ENCODE results near the gene PDLIM5.
"Not testable (repeated sequence)": the region's sequence is repeated elsewhere in the genome, so short reads cannot be mapped to it uniquely, and the experiment has no call there.

PDLIM5 gene

GRCh38 chr4:94623126-94623911 lies 171.6 kb downstream of the PDLIM5 start:
- H3K9ac ChIP-seq (ENCODE audit: low read depth, low read length): no peak overlapping the region

GRCh38 chr4:94626942-94627341 lies 175.2 kb downstream of the PDLIM5 start:
- Histone ChIP-seq H3K4me1 (ENCODE audit: control insufficient read depth, insufficient read depth, low read length) (no peaks in the 10 kb centered on the region), H3K27me3 (ENCODE audit: control insufficient read depth, insufficient read depth, low read length) (no peaks in the 10 kb centered on the region), H3K4me3 (ENCODE audit: low read depth, low read length) (no peak overlapping the region), H3K9me3 (ENCODE audit: control insufficient read depth, insufficient read depth, low read length) (no peaks in the 10 kb centered on the region), H3K36me3 (ENCODE audit: control insufficient read depth, insufficient read depth, low read length) (no peaks in the 10 kb centered on the region), H3K9ac (ENCODE audit: low read depth, low read length) (no peak overlapping the region)

More at GRCh38 chr4:94623126-94623911, 171.6 kb downstream of the PDLIM5 start:
- H3K9me3 ChIP-seq (ENCODE audit: control insufficient read depth, insufficient read depth, low read length): no peaks in the 10 kb centered on the region
- no peaks in the 10 kb centered on the region for H3K4me1 ChIP-seq (ENCODE audit: control insufficient read depth, insufficient read depth, low read length)
- no peaks in the 10 kb centered on the region for H3K36me3 ChIP-seq (ENCODE audit: control insufficient read depth, insufficient read depth, low read length)
- H3K4me3 ChIP-seq (ENCODE audit: low read depth, low read length): no peak overlapping the region
- no peaks in the 10 kb centered on the region for H3K27me3 ChIP-seq (ENCODE audit: control insufficient read depth, insufficient read depth, low read length)

GRCh38 chr4:94629058-94629457 lies 177.3 kb downstream of the PDLIM5 start:
- not testable (repeated sequence) for H3K9ac ChIP-seq (ENCODE audit: low read depth, low read length); H3K4me1 ChIP-seq (ENCODE audit: control insufficient read depth, insufficient read depth, low read length); H3K4me3 ChIP-seq (ENCODE audit: low read depth, low read length); H3K36me3 ChIP-seq (ENCODE audit: control insufficient read depth, insufficient read depth, low read length); H3K27me3 ChIP-seq (ENCODE audit: control insufficient read depth, insufficient read depth, low read length); H3K9me3 ChIP-seq (ENCODE audit: control insufficient read depth, insufficient read depth, low read length)

- Histone ChIP-seq H3K4me3 (ENCODE audit: low read depth, low read length) (no peak overlapping the region), H3K9me3 (ENCODE audit: control insufficient read depth, insufficient read depth, low read length) (no peaks in the 10 kb centered on the region), H3K27me3 (ENCODE audit: control insufficient read depth, insufficient read depth, low read length) (no peaks in the 10 kb centered on the region), H3K4me1 (ENCODE audit: control insufficient read depth, insufficient read depth, low read length) (no peaks in the 10 kb centered on the region), H3K36me3 (ENCODE audit: control insufficient read depth, insufficient read depth, low read length) (no peaks in the 10 kb centered on the region), H3K9ac (ENCODE audit: low read depth, low read length) (no peak overlapping the region)
Observed at GRCh38 chr4:94629837-94630236, 178.1 kb downstream of the PDLIM5 start.

GRCh38 chr4:94634271-94634670 lies 182.5 kb downstream of the PDLIM5 start:
- H3K9me3 ChIP-seq (ENCODE audit: control insufficient read depth, insufficient read depth, low read length): no peaks in the 10 kb centered on the region
- H3K4me3 ChIP-seq (ENCODE audit: low read depth, low read length): no peak overlapping the region
- H3K9ac ChIP-seq (ENCODE audit: low read depth, low read length): no peak overlapping the region
- no peaks in the 10 kb centered on the region for H3K36me3 ChIP-seq (ENCODE audit: control insufficient read depth, insufficient read depth, low read length)
- no peaks in the 10 kb centered on the region for H3K27me3 ChIP-seq (ENCODE audit: control insufficient read depth, insufficient read depth, low read length)
- no peaks in the 10 kb centered on the region for H3K4me1 ChIP-seq (ENCODE audit: control insufficient read depth, insufficient read depth, low read length)

GRCh38 chr4:94635177-94635576 lies 183.4 kb downstream of the PDLIM5 start:
- no peaks in the 10 kb centered on the region for H3K36me3 ChIP-seq (ENCODE audit: control insufficient read depth, insufficient read depth, low read length)
- no peaks in the 10 kb centered on the region for H3K9me3 ChIP-seq (ENCODE audit: control insufficient read depth, insufficient read depth, low read length)
- H3K27me3 ChIP-seq (ENCODE audit: control insufficient read depth, insufficient read depth, low read length): no peaks in the 10 kb centered on the region
- no peak overlapping the region for H3K4me3 ChIP-seq (ENCODE audit: low read depth, low read length)
- H3K4me1 ChIP-seq (ENCODE audit: control insufficient read depth, insufficient read depth, low read length): no peaks in the 10 kb centered on the region
- no peak overlapping the region for H3K9ac ChIP-seq (ENCODE audit: low read depth, low read length)

- Histone ChIP-seq H3K9ac (ENCODE audit: low read depth, low read length) (no peak overlapping the region), H3K4me3 (ENCODE audit: low read depth, low read length) (no peak overlapping the region), H3K4me1 (ENCODE audit: control insufficient read depth, insufficient read depth, low read length) (no peaks in the 10 kb centered on the region), H3K9me3 (ENCODE audit: control insufficient read depth, insufficient read depth, low read length) (no peaks in the 10 kb centered on the region), H3K27me3 (ENCODE audit: control insufficient read depth, insufficient read depth, low read length) (no peaks in the 10 kb centered on the region), H3K36me3 (ENCODE audit: control insufficient read depth, insufficient read depth, low read length) (no peaks in the 10 kb centered on the region)
Observed at GRCh38 chr4:94636004-94636403, 184.3 kb downstream of the PDLIM5 start.

- Histone ChIP-seq H3K4me3 (ENCODE audit: low read depth, low read length) (no peak overlapping the region), H3K4me1 (ENCODE audit: control insufficient read depth, insufficient read depth, low read length) (no peaks in the 10 kb centered on the region), H3K36me3 (ENCODE audit: control insufficient read depth, insufficient read depth, low read length) (no peaks in the 10 kb centered on the region), H3K9me3 (ENCODE audit: control insufficient read depth, insufficient read depth, low read length) (no peaks in the 10 kb centered on the region), H3K27me3 (ENCODE audit: control insufficient read depth, insufficient read depth, low read length) (no peaks in the 10 kb centered on the region), H3K9ac (ENCODE audit: low read depth, low read length) (no peak overlapping the region)
Observed at GRCh38 chr4:94639298-94639697, 187.6 kb downstream of the PDLIM5 start.

GRCh38 chr4:94640151-94640550 lies 188.4 kb downstream of the PDLIM5 start:
- Histone ChIP-seq H3K9me3 (ENCODE audit: control insufficient read depth, insufficient read depth, low read length) (no peaks in the 10 kb centered on the region), H3K4me3 (ENCODE audit: low read depth, low read length) (no peak overlapping the region), H3K4me1 (ENCODE audit: control insufficient read depth, insufficient read depth, low read length) (no peaks in the 10 kb centered on the region), H3K9ac (ENCODE audit: low read depth, low read length) (no peak overlapping the region), H3K27me3 (ENCODE audit: control insufficient read depth, insufficient read depth, low read length) (no peaks in the 10 kb centered on the region), H3K36me3 (ENCODE audit: control insufficient read depth, insufficient read depth, low read length) (no peaks in the 10 kb centered on the region)

GRCh38 chr4:94641702-94642560 lies 190.2 kb downstream of the PDLIM5 start:
- no peaks in the 10 kb centered on the region for H3K9me3 ChIP-seq (ENCODE audit: control insufficient read depth, insufficient read depth, low read length)
- H3K27me3 ChIP-seq (ENCODE audit: control insufficient read depth, insufficient read depth, low read length): no peaks in the 10 kb centered on the region
- no peaks in the 10 kb centered on the region for H3K36me3 ChIP-seq (ENCODE audit: control insufficient read depth, insufficient read depth, low read length)
- no peak overlapping the region for H3K4me3 ChIP-seq (ENCODE audit: low read depth, low read length)
- H3K4me1 ChIP-seq (ENCODE audit: control insufficient read depth, insufficient read depth, low read length): no peaks in the 10 kb centered on the region
- H3K9ac ChIP-seq (ENCODE audit: low read depth, low read length): no peak overlapping the region

GRCh38 chr4:94642561-94642866 lies 190.8 kb downstream of the PDLIM5 start:
- no peaks in the 10 kb centered on the region for H3K27me3 ChIP-seq (ENCODE audit: control insufficient read depth, insufficient read depth, low read length)
- no peak overlapping the region for H3K9ac ChIP-seq (ENCODE audit: low read depth, low read length)
- H3K9me3 ChIP-seq (ENCODE audit: control insufficient read depth, insufficient read depth, low read length): no peaks in the 10 kb centered on the region
- H3K4me1 ChIP-seq (ENCODE audit: control insufficient read depth, insufficient read depth, low read length): no peaks in the 10 kb centered on the region
- no peak overlapping the region for H3K4me3 ChIP-seq (ENCODE audit: low read depth, low read length)
- H3K36me3 ChIP-seq (ENCODE audit: control insufficient read depth, insufficient read depth, low read length): no peaks in the 10 kb centered on the region

GRCh38 chr4:94648699-94649098 lies 197.0 kb downstream of the PDLIM5 start:
- Histone ChIP-seq H3K4me3 (ENCODE audit: low read depth, low read length) (no peak overlapping the region), H3K9ac (ENCODE audit: low read depth, low read length) (no peak overlapping the region), H3K27me3 (ENCODE audit: control insufficient read depth, insufficient read depth, low read length) (no peaks in the 10 kb centered on the region), H3K4me1 (ENCODE audit: control insufficient read depth, insufficient read depth, low read length) (no peaks in the 10 kb centered on the region), H3K36me3 (ENCODE audit: control insufficient read depth, insufficient read depth, low read length) (no peaks in the 10 kb centered on the region), H3K9me3 (ENCODE audit: control insufficient read depth, insufficient read depth, low read length) (no peaks in the 10 kb centered on the region)
